H1 (cell line): ENCODE results near the gene CENPP. TPM values are rescaled to one million over a fixed set of nuclear protein-coding genes. Genes with fewer than 3 reads are reported as not detected.

ENCODE experiments used
- ASH2L ChIP-seq: fragments of 200-600, 300-600 bp; sonication (generic); IDR thresholded peaks from one replicate; pipeline ENCODE4 v1.7.1; 2017; ENCODE audit warnings: low read length
- BACH1 ChIP-seq: IDR thresholded peaks from 2 replicates; pipeline ENCODE4 v1.6.1; 2012; ENCODE audit warnings: low read length, improper control_type of control experiment
- POLR2AphosphoS5 ChIP-seq: IDR thresholded peaks from 2 replicates; pipeline ENCODE4 v1.6.1; 2011; ENCODE audit warnings: low read depth, low read length
- RXRA ChIP-seq: IDR thresholded peaks from 2 replicates; pipeline ENCODE4 v1.6.1; 2011; ENCODE audit warnings: low read depth, mild to moderate bottlenecking, low read length, moderate library complexity; ENCODE audit not compliant: insufficient read depth
- SP4 ChIP-seq: IDR thresholded peaks from 2 replicates; pipeline ENCODE4 v1.6.1; 2012; ENCODE audit warnings: low read length, inconsistent platforms
- SRF ChIP-seq: IDR thresholded peaks from 2 replicates; pipeline ENCODE4 v1.6.1; 2011; ENCODE audit warnings: mild to moderate bottlenecking, low read depth, low read length, moderate library complexity
- TAF1 ChIP-seq: IDR thresholded peaks from 2 replicates; pipeline ENCODE4 v1.6.1; 2011; ENCODE audit warnings: mild to moderate bottlenecking, low read depth, low read length
- TAF7 ChIP-seq: optimal IDR thresholded peaks from 2 replicates; pipeline ENCODE3; 2011; ENCODE audit warnings: low read depth, mild to moderate bottlenecking, inconsistent platforms, low read length, moderate library complexity, borderline replicate concordance
- TBP ChIP-seq: IDR thresholded peaks from 2 replicates; pipeline ENCODE4 v1.6.1; 2011; ENCODE audit warnings: low read depth, low read length, improper control_type of control experiment
- polyA plus RNA-seq, 7 experiments: library from polyadenylated mRNA; depleted of rRNA in 3 of 7; stranded (reverse) in 5 of 7; unstranded in 2 of 7; fragments of >200 nt in 5 of 7; fragments of 200-250 nt in 2 of 7; gene quantifications; 1 replicate in 5 of 7; 2 replicates in 1 of 7; 4 replicates in 1 of 7; pipeline versions ENCODE4 v1.2.1 to v1.2.3, GENCODE V29; 2011 to 2013; ENCODE audit warnings: missing spikeins in 2 of 7, mixed read lengths in 2 of 7
- total RNA-seq: library from RNA; stranded (reverse); fragmentation: NEBNext Ultra II Directional; extraction: Animal tissue kit (Norgen Biotek cat#: 25700); gene quantifications from 2 replicates; pipeline ENCODE4 v1.2.1, GENCODE V29; 2021
- TF ChIP-seq, protein P1 (sequence below): IDR thresholded peaks from 2 replicates; pipeline ENCODE4 v1.6.1; 2012; ENCODE audit warnings: inconsistent platforms

CENPP gene
- total and polyA plus RNA-seq, 2 of the 8 experiments (the other 6 are each of a cell fraction or from before 2014, with no cell fraction given): 2.7 to 10.8 TPM

DNA sequence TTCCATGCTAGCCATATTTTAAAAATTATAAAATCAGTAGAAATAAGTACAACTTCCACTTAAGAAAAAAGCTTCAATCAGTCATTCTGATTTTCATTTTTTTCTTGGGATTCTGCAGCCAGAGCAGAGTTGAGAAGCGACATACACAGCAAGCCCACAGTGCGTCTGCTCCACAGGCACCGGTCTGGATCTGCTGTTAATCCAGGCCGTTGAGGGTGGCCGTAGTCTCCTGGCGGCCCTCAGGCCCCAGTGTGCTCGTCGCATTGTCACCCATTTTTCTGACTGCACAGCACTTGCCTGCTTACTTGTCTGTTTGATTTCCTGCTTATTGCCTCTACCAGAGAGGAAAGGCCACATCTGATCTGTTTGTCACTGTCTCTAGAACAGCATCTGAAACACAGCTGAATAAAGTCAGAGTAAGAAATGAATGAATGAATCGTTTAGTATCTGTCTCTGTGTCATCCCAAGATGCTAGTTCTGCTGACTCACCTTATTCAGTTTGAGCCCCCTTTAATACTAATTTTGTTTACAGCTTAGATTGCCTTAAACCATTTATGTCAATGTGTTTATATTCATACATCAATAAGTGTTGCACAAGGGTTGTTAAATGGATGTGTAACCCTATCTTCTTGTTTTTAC lies 168.1 kb downstream of the CENPP start (continued):
- TF ChIP-seq SP4: no peak
- TF ChIP-seq TBP: no peak
- TF ChIP-seq POLR2AphosphoS5: no peak
- no peak for TF ChIP-seq BACH1
- TF ChIP-seq TAF1: no peak
- no peak for TF ChIP-seq RXRA
- TF ChIP-seq, protein P1, sequence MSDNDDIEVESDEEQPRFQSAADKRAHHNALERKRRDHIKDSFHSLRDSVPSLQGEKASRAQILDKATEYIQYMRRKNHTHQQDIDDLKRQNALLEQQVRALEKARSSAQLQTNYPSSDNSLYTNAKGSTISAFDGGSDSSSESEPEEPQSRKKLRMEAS: no peak
- no peak for TF ChIP-seq ASH2L
- TF ChIP-seq TAF7: no peak
- no peak for TF ChIP-seq SRF
